Measurements from ENCODE around the gene IL17RC.

Gene IL17RC

GRCh38 chr3:9886328-9886727 is 30.6 kb upstream of the IL17RC start:
- in situ Hi-C loops (cut with HindIII; ENCODE audit: low sequenced_read_pairs), result no loop called here
- no peak for DNase-seq (ENCODE audit: low read depth, low spot score)
- H3K4me3 ChIP-seq (ENCODE audit: low read depth, low read length), result no peak overlapping the region
- no peak for TF ChIP-seq CTCF (IDR thresholded peaks at IDR 0.05; ENCODE audit: low read depth, low read length)

- in situ Hi-C loops (cut with HindIII; ENCODE audit: low sequenced_read_pairs), result no loop called here
- no peak for DNase-seq (ENCODE audit: low read depth, low spot score)
These were observed 29.4 kb upstream of the IL17RC start for GRCh38 chr3:9887480-9887879.

GRCh38 chr3:9888540-9888939 is 28.4 kb upstream of the IL17RC start:
- no peak for DNase-seq (ENCODE audit: low read depth, low spot score)
- TF ChIP-seq CTCF (IDR thresholded peaks at IDR 0.05; ENCODE audit: low read depth, low read length), result no peak
- in situ Hi-C loops (cut with HindIII; ENCODE audit: low sequenced_read_pairs), result no loop called here
- H3K4me3 ChIP-seq (ENCODE audit: low read depth, low read length), result no peak overlapping the region

More at GRCh38 chr3:9887480-9887879, 29.4 kb upstream of the IL17RC start:
- TF ChIP-seq CTCF (IDR thresholded peaks at IDR 0.05; ENCODE audit: low read depth, low read length), result no peak
- H3K4me3 ChIP-seq (ENCODE audit: low read depth, low read length), result no peak overlapping the region

- TF ChIP-seq CTCF (IDR thresholded peaks at IDR 0.05; ENCODE audit: low read depth, low read length), result no peak
- DNase-seq (ENCODE audit: low read depth, low spot score), result no peak
- no peak overlapping the region for H3K4me3 ChIP-seq (ENCODE audit: low read depth, low read length)
- in situ Hi-C loops (cut with HindIII; ENCODE audit: low sequenced_read_pairs), result no loop called here
These were observed 27.5 kb upstream of the IL17RC start for GRCh38 chr3:9889405-9889804.

- DNase-seq (ENCODE audit: low read depth, low spot score), result peak; percentile 91
- in situ Hi-C loops (cut with HindIII; ENCODE audit: low sequenced_read_pairs), result no loop called here
- no peak for TF ChIP-seq CTCF (IDR thresholded peaks at IDR 0.05; ENCODE audit: low read depth, low read length)
- H3K4me3 ChIP-seq (ENCODE audit: low read depth, low read length), result peak within 1 kb of the TSS; percentile 84
These were observed 26.4 kb upstream of the IL17RC start, which contains the start of gene JAGN1 for GRCh38 chr3:9890249-9891071. Gene JAGN1 (plus strand): TSS chr3:9890610. CDS start chr3:9890723, 113 bp downstream.

- in situ Hi-C loops (cut with HindIII; ENCODE audit: low sequenced_read_pairs), result no loop called here
- DNase-seq (ENCODE audit: low read depth, low spot score), result no peak
- no peak for TF ChIP-seq CTCF (IDR thresholded peaks at IDR 0.05; ENCODE audit: low read depth, low read length)
These were observed 25.8 kb upstream of the IL17RC start for GRCh38 chr3:9891072-9891622.

More at GRCh38 chr3:9891072-9891622, 25.8 kb upstream of the IL17RC start:
- H3K4me3 ChIP-seq (ENCODE audit: low read depth, low read length), result peak overlapping the region; percentile 84

Data from astrocyte of the spinal cord (primary cell).